Measurements from ENCODE around the gene FAM229B.
"Not testable (repeated sequence)": the region's sequence is repeated elsewhere in the genome, so short reads cannot be mapped to it uniquely, and the experiment has no call there.

FAM229B gene

GRCh38 chr6:112087136-112087911 lies at the start of gene FAM229B, which contains the start of gene TUBE1:
TSS of gene FAM229B (plus strand) at chr6:112087591. CDS start at chr6:112099284, 11,693 bp downstream.
TSS of gene TUBE1 (minus strand) at chr6:112087482. CDS start at chr6:112087434, 48 bp downstream.
- DNase-seq, result peak; percentile 96

- DNase-seq, result no peak
These were observed 49.6 kb upstream of the FAM229B start for GRCh38 chr6:112037783-112038216.

GRCh38 chr6:112038268-112038667 lies 49.1 kb upstream of the FAM229B start:
- no peak for DNase-seq

- no peak for DNase-seq
These were observed 48.5 kb upstream of the FAM229B start for GRCh38 chr6:112038756-112039430.

- no peak for DNase-seq
These were observed 48.0 kb upstream of the FAM229B start for GRCh38 chr6:112039431-112039770.

- DNase-seq, result no peak
These were observed 46.4 kb upstream of the FAM229B start for GRCh38 chr6:112040956-112041355.

- no peak for DNase-seq
These were observed 45.9 kb upstream of the FAM229B start for GRCh38 chr6:112041535-112041934.

GRCh38 chr6:112043032-112044007 lies 44.1 kb upstream of the FAM229B start:
- DNase-seq, result peak; percentile 93

GRCh38 chr6:112044196-112044595 lies 43.2 kb upstream of the FAM229B start:
- no peak for DNase-seq

- DNase-seq, result no peak
These were observed 42.5 kb upstream of the FAM229B start for GRCh38 chr6:112044856-112045255.

GRCh38 chr6:112047523-112047922 lies 39.9 kb upstream of the FAM229B start:
- not testable (repeated sequence) for DNase-seq

- DNase-seq, result no peak
These were observed 38.2 kb upstream of the FAM229B start for GRCh38 chr6:112049026-112049799.

- no peak for DNase-seq
These were observed 37.4 kb upstream of the FAM229B start for GRCh38 chr6:112049996-112050395.

GRCh38 chr6:112050429-112050828 lies 37.0 kb upstream of the FAM229B start:
- no peak for DNase-seq

- not testable (repeated sequence) for DNase-seq
These were observed 36.1 kb upstream of the FAM229B start for GRCh38 chr6:112051251-112051740.

- no peak for DNase-seq
These were observed 33.4 kb upstream of the FAM229B start, which contains the start of gene CCN6 for GRCh38 chr6:112054001-112054400. TSS of gene CCN6 (plus strand) at chr6:112054104. CDS start at chr6:112054358, 254 bp downstream.

- DNase-seq, result no peak
These were observed 32.7 kb upstream of the FAM229B start for GRCh38 chr6:112054555-112055190.

- DNase-seq, result no peak
These were observed 29.0 kb upstream of the FAM229B start for GRCh38 chr6:112058243-112059032.

GRCh38 chr6:112061605-112062004 lies 25.8 kb upstream of the FAM229B start:
- no peak for DNase-seq

GRCh38 chr6:112062966-112063365 lies 24.4 kb upstream of the FAM229B start:
- no peak for DNase-seq
